ENCODE data around the gene BRD2. TPM values are rescaled to one million over a fixed set of nuclear protein-coding genes. Genes with fewer than 3 reads are reported as not detected.

The BRD2 gene
- total RNA-seq, 1 donor from 2014 or later, result 234 TPM

DNA sequence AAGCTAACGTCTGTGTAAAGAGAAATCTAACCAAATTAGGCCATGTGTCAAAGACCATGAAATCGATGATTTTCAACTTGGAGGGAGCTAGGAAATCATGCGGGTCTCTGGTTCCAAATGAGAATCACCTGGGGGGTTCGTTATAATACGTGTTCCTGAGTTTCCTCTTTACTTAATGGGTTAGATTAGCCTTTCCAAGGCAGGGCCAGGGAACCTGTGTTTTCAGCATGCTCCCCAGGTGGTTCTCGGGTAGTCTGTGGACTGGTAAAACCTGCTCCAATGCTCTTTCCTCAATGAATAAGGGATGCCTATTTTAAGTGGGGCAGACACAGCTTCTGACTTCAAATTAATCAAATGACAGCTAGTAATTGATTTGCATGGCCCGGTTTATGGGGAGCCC lies 42.0 kb downstream of the BRD2 start:
- H3K79me2 ChIP-seq (ENCODE audit: insufficient read depth, low read length), result no peaks in the 10 kb centered on the region
- no peak for DNase-seq (ENCODE audit: low read depth)

DNA sequence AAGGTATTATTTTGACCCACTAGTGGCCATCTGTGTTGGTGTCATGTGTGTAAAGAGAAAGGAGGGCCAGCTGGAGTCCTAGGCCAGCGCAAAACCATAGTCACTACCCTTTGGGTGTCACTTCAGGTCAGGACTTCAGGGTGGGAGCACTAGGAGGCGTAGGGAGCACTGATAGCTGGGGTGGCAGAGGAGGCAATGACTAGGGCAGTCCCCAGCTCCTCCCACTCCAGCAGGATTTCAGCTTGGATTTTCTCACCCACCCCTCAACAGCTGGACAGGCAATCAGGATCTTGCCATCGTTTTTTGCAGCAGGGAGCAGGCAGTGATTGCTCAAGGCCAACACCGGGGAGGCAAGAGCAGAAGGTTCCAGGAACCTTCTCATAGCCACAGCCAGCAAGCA lies 45.2 kb downstream of the BRD2 start:
- H3K4me1 Mint-ChIP-seq (ENCODE audit: low read depth, unreplicated experiment), result peaks cover 5% of the 10 kb centered on the region
- peaks cover 19% of the 10 kb centered on the region for H3K27me3 Mint-ChIP-seq (ENCODE audit: low read depth, unreplicated experiment)
- no peaks in the 10 kb centered on the region for H3K79me2 ChIP-seq (ENCODE audit: insufficient read depth, low read length)
- TF ChIP-seq EZH2 (IDR thresholded peaks at IDR 0.05; ENCODE audit: insufficient read depth, low read length), result no peak
- TF ChIP-seq, protein P1, sequence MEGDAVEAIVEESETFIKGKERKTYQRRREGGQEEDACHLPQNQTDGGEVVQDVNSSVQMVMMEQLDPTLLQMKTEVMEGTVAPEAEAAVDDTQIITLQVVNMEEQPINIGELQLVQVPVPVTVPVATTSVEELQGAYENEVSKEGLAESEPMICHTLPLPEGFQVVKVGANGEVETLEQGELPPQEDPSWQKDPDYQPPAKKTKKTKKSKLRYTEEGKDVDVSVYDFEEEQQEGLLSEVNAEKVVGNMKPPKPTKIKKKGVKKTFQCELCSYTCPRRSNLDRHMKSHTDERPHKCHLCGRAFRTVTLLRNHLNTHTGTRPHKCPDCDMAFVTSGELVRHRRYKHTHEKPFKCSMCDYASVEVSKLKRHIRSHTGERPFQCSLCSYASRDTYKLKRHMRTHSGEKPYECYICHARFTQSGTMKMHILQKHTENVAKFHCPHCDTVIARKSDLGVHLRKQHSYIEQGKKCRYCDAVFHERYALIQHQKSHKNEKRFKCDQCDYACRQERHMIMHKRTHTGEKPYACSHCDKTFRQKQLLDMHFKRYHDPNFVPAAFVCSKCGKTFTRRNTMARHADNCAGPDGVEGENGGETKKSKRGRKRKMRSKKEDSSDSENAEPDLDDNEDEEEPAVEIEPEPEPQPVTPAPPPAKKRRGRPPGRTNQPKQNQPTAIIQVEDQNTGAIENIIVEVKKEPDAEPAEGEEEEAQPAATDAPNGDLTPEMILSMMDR (IDR thresholded peaks at IDR 0.05; ENCODE audit: insufficient read depth, low read depth, low read length), result no peak
- no peaks in the 10 kb centered on the region for H4K20me1 ChIP-seq (ENCODE audit: insufficient read depth, low read length)
- FAIRE-seq (no peak), DNase-seq (ENCODE audit: low read depth) (no peak)
- H3K9ac ChIP-seq (ENCODE audit: low read length), result no peak overlapping the region
- H3K36me3 Mint-ChIP-seq (ENCODE audit: low read depth, unreplicated experiment), result no peaks in the 10 kb centered on the region
- no peak overlapping the region for H3K27ac ChIP-seq (ENCODE audit: low read depth, low read length)
- H3K9me3 Mint-ChIP-seq (ENCODE audit: unreplicated experiment), result no peaks in the 10 kb centered on the region
- no peaks in the 10 kb centered on the region for H3K9me3 ChIP-seq (ENCODE audit: insufficient read depth, low read depth, low read length)
- no peak overlapping the region for H3K4me3 ChIP-seq (ENCODE audit: insufficient read depth, low read depth, low read length)
- no peak overlapping the region for H3K27ac Mint-ChIP-seq (ENCODE audit: unreplicated experiment)
- peaks cover 3% of the 10 kb centered on the region for H3K4me1 ChIP-seq (ENCODE audit: insufficient read depth, low read length)
- H3K4me3 Mint-ChIP-seq (ENCODE audit: unreplicated experiment), result no peak overlapping the region
- H3K36me3 ChIP-seq (ENCODE audit: insufficient read depth, low read length), result no peaks in the 10 kb centered on the region
- H3K27me3 ChIP-seq (ENCODE audit: insufficient read depth, low read length), result peaks cover 33% of the 10 kb centered on the region
- no peak overlapping the region for H3K4me2 ChIP-seq (ENCODE audit: low read length)
- H2AFZ ChIP-seq (ENCODE audit: low read depth, low read length), result no peak overlapping the region

More for the DNA sequence above, 42.0 kb downstream of the BRD2 start:
- Mint-ChIP-seq H3K27ac (ENCODE audit: unreplicated experiment) (no peak overlapping the region), H3K4me1 (ENCODE audit: low read depth, unreplicated experiment) (no peaks in the 10 kb centered on the region), H3K9me3 (ENCODE audit: unreplicated experiment) (no peaks in the 10 kb centered on the region), H3K27me3 (ENCODE audit: low read depth, unreplicated experiment) (peaks cover 22% of the 10 kb centered on the region), H3K36me3 (ENCODE audit: low read depth, unreplicated experiment) (no peaks in the 10 kb centered on the region), H3K4me3 (ENCODE audit: unreplicated experiment) (no peak overlapping the region)
- peaks cover 19% of the 10 kb centered on the region for H3K27me3 ChIP-seq (ENCODE audit: insufficient read depth, low read length)
- peaks cover 3% of the 10 kb centered on the region for H3K4me1 ChIP-seq (ENCODE audit: insufficient read depth, low read length)
- no peak overlapping the region for H3K4me3 ChIP-seq (ENCODE audit: insufficient read depth, low read depth, low read length)
- FAIRE-seq, result no peak
- H3K36me3 ChIP-seq (ENCODE audit: insufficient read depth, low read length), result no peaks in the 10 kb centered on the region
- H3K9ac ChIP-seq (ENCODE audit: low read length), result no peak overlapping the region
- H4K20me1 ChIP-seq (ENCODE audit: insufficient read depth, low read length), result no peaks in the 10 kb centered on the region
- TF ChIP-seq, protein P1 (IDR thresholded peaks at IDR 0.05; ENCODE audit: insufficient read depth, low read depth, low read length), result no peak
- no peak for TF ChIP-seq EZH2 (IDR thresholded peaks at IDR 0.05; ENCODE audit: insufficient read depth, low read length)
- H3K9me3 ChIP-seq (ENCODE audit: insufficient read depth, low read depth, low read length), result no peaks in the 10 kb centered on the region
- no peak overlapping the region for H3K27ac ChIP-seq (ENCODE audit: low read depth, low read length)
- no peak overlapping the region for H3K4me2 ChIP-seq (ENCODE audit: low read length)
- H2AFZ ChIP-seq (ENCODE audit: low read depth, low read length), result no peak overlapping the region

DNA sequence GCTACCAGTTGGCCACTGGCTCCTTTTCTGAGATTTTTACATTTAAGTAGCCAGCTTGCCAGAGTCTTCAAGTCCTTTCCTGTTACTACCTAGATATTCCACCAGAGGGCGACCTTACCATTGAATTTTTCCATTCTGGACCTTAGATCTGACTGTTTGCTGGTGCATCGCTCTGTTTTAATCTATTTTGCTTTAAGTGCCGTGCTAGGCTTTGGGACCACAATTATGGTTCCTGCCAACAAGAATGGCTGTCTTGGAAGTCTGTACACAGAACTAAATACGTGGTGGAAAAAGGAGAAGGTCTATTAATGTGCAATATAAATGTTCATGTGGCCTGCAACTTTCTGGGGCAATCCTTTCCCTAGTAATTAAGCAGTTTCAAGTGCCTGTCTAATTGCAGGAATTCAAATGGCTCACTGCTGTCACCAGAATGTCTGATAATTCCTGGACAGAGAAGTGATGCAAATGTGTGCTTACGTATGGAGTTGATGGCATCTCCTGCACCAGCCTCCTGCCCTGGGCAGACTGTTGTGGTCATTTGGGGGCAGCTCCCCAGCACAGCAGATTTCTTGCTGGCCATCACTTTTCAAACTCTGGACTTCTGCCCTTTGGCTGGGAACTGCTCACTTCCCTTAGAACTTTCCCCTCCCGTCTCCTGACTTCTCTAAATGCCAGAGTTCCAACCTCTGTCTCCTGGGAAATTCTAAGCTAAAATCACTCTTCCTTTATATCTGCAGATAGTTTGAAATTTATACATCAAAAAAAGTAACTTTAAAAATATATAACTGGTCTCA lies 46.6 kb downstream of the BRD2 start:
- no peaks in the 10 kb centered on the region for H3K79me2 ChIP-seq (ENCODE audit: insufficient read depth, low read length)
- FAIRE-seq, result no peak
- no peaks in the 10 kb centered on the region for H3K4me1 ChIP-seq (ENCODE audit: insufficient read depth, low read length)
- peak; percentile 58 for DNase-seq (ENCODE audit: low read depth)
- Mint-ChIP-seq H3K27me3 (ENCODE audit: low read depth, unreplicated experiment) (peaks cover 12% of the 10 kb centered on the region), H3K4me3 (ENCODE audit: unreplicated experiment) (no peak overlapping the region), H3K9me3 (ENCODE audit: unreplicated experiment) (no peaks in the 10 kb centered on the region), H3K36me3 (ENCODE audit: low read depth, unreplicated experiment) (no peaks in the 10 kb centered on the region), H3K4me1 (ENCODE audit: low read depth, unreplicated experiment) (peaks cover 5% of the 10 kb centered on the region), H3K27ac (ENCODE audit: unreplicated experiment) (no peak overlapping the region)
- H2AFZ ChIP-seq (ENCODE audit: low read depth, low read length), result no peak overlapping the region
- no peak overlapping the region for H3K4me3 ChIP-seq (ENCODE audit: insufficient read depth, low read depth, low read length)
- no peak overlapping the region for H3K9ac ChIP-seq (ENCODE audit: low read length)
- no peaks in the 10 kb centered on the region for H3K36me3 ChIP-seq (ENCODE audit: insufficient read depth, low read length)
- TF ChIP-seq, protein P1 (IDR thresholded peaks at IDR 0.05; ENCODE audit: insufficient read depth, low read depth, low read length), result peak; percentile 80
- TF ChIP-seq EZH2 (IDR thresholded peaks at IDR 0.05; ENCODE audit: insufficient read depth, low read length), result no peak
- H3K27ac ChIP-seq (ENCODE audit: low read depth, low read length), result no peak overlapping the region
- no peaks in the 10 kb centered on the region for H4K20me1 ChIP-seq (ENCODE audit: insufficient read depth, low read length)
- H3K27me3 ChIP-seq (ENCODE audit: insufficient read depth, low read length), result peaks cover 36% of the 10 kb centered on the region
- no peak overlapping the region for H3K4me2 ChIP-seq (ENCODE audit: low read length)
- no peaks in the 10 kb centered on the region for H3K9me3 ChIP-seq (ENCODE audit: insufficient read depth, low read depth, low read length)

Data from astrocyte (in vitro differentiated cells and primary cell).